ENCODE results near the gene YARS2. TPM values are rescaled to one million over a fixed set of nuclear protein-coding genes. Genes with fewer than 3 reads are reported as not detected.

Gene YARS2
- total RNA-seq, 1 experiment from 2014 or later: 48.7 TPM

GRCh38 chr12:32754111-32754510, 1.6 kb downstream of the YARS2 start:
- no peak for DNase-seq
- ChIA-PET POLR2A (interaction anchor here (0.7 kb wide), 1 partner anchor 13 kb away, joined by 11 read pairs; no protein-coding TSS in a partner anchor), CTCF (interaction anchor here (0.5 to 1.8 kb wide), 4 partner anchors 8 to 297 kb away, joined by 4 to 6 read pairs (median 4); no protein-coding TSS in a partner anchor)
- Mint-ChIP-seq H3K4me3 (ENCODE audit: unreplicated experiment) (peak overlapping the region; percentile 87), H3K36me3 (ENCODE audit: insufficient read depth, unreplicated experiment) (peaks cover 61% of the 10 kb centered on the region), H3K27me3 (ENCODE audit: insufficient read depth, unreplicated experiment) (peaks cover 2% of the 10 kb centered on the region), H3K9me3 (ENCODE audit: unreplicated experiment) (no peaks in the 10 kb centered on the region), H3K27ac (ENCODE audit: unreplicated experiment) (peak overlapping the region; percentile 94), H3K4me1 (ENCODE audit: low read depth, unreplicated experiment) (peaks cover 9% of the 10 kb centered on the region)
- Histone ChIP-seq H3K9me3 (no peaks in the 10 kb centered on the region), H3K36me3 (ENCODE audit: control insufficient read depth, insufficient read depth, low read length) (peaks cover 6% of the 10 kb centered on the region; the same call in 1 of the 2 replicates), H3K4me3 (ENCODE audit: low read depth, low read length) (peak overlapping the region; percentile 59), H3K4me1 (peaks cover 16% of the 10 kb centered on the region), H3K27me3 (replicated peaks; ENCODE audit: control insufficient read depth, insufficient read depth, low read length) (no peaks in the 10 kb centered on the region)
- BruUV-seq (replicated peaks): no TSS peak
- intact Hi-C loops (cut with micrococcal nuclease; ENCODE audit: unreplicated experiment): loop anchor here (10.0 kb wide), 2 partner anchors 299 to 541 kb away; no protein-coding TSS in a partner anchor
- TF ChIP-seq CTCF (IDR thresholded peaks at IDR 0.05; ENCODE audit: insufficient read depth in 1 of 2, low read depth in 1 of 2, low read length in 1 of 2, severe bottlenecking in 1 of 2, unreplicated experiment in 1 of 2): no peak

GRCh38 chr12:32753605-32754004, 2.1 kb downstream of the YARS2 start:
- TF ChIP-seq CTCF (IDR thresholded peaks at IDR 0.05; ENCODE audit: insufficient read depth in 1 of 2, low read depth in 1 of 2, low read length in 1 of 2, severe bottlenecking in 1 of 2, unreplicated experiment in 1 of 2): no peak
- DNase-seq: no peak
- Mint-ChIP-seq H3K9me3 (ENCODE audit: unreplicated experiment) (no peaks in the 10 kb centered on the region), H3K4me3 (ENCODE audit: unreplicated experiment) (peak overlapping the region; percentile 87), H3K27ac (ENCODE audit: unreplicated experiment) (no peak overlapping the region), H3K36me3 (ENCODE audit: insufficient read depth, unreplicated experiment) (peaks cover 66% of the 10 kb centered on the region), H3K4me1 (ENCODE audit: low read depth, unreplicated experiment) (peaks cover 9% of the 10 kb centered on the region), H3K27me3 (ENCODE audit: insufficient read depth, unreplicated experiment) (peaks cover under 1% of the 10 kb centered on the region)
- intact Hi-C loops (cut with micrococcal nuclease; ENCODE audit: unreplicated experiment): loop anchor here (10.0 kb wide), 2 partner anchors 299 to 541 kb away; no protein-coding TSS in a partner anchor
- Histone ChIP-seq H3K36me3 (ENCODE audit: control insufficient read depth, insufficient read depth, low read length) (peaks cover 6% of the 10 kb centered on the region; the same call in 1 of the 2 replicates), H3K4me3 (ENCODE audit: low read depth, low read length) (no peak overlapping the region), H3K9me3 (no peaks in the 10 kb centered on the region), H3K27me3 (replicated peaks; ENCODE audit: control insufficient read depth, insufficient read depth, low read length) (no peaks in the 10 kb centered on the region), H3K4me1 (peaks cover 16% of the 10 kb centered on the region)
- ChIA-PET CTCF (no interaction called here), POLR2A (no interaction called here)
- no TSS peak for BruUV-seq (replicated peaks)

- no peak for TF ChIP-seq CTCF (IDR thresholded peaks at IDR 0.05; ENCODE audit: insufficient read depth in 1 of 2, low read depth in 1 of 2, low read length in 1 of 2, severe bottlenecking in 1 of 2, unreplicated experiment in 1 of 2)
- H3K36me3 Mint-ChIP-seq (ENCODE audit: insufficient read depth, unreplicated experiment): peaks cover 97% of the 10 kb centered on the region
- no peak for DNase-seq
- intact Hi-C loops (cut with micrococcal nuclease; ENCODE audit: unreplicated experiment): no loop called here
- no peaks in the 10 kb centered on the region for H3K9me3 Mint-ChIP-seq (ENCODE audit: unreplicated experiment)
- H3K4me1 Mint-ChIP-seq (ENCODE audit: low read depth, unreplicated experiment): no peaks in the 10 kb centered on the region
- CTCF ChIA-PET: interaction anchor here (0.6 to 1.0 kb wide), 2 partner anchors 12 to 31 kb away, joined by 3 read pairs; no protein-coding TSS in a partner anchor
- H3K9me3 ChIP-seq: no peaks in the 10 kb centered on the region
- H3K4me1 ChIP-seq: no peaks in the 10 kb centered on the region; the same call in 1 of the 2 replicates
- peaks cover 2% of the 10 kb centered on the region; the same call in 1 of the 2 replicates for H3K36me3 ChIP-seq (ENCODE audit: control insufficient read depth, insufficient read depth, low read length)
- no peak overlapping the region for H3K27ac Mint-ChIP-seq (ENCODE audit: unreplicated experiment)
- H3K4me3 Mint-ChIP-seq (ENCODE audit: unreplicated experiment): no peak overlapping the region
- no peaks in the 10 kb centered on the region for H3K27me3 Mint-ChIP-seq (ENCODE audit: insufficient read depth, unreplicated experiment)
- no TSS peak for BruUV-seq (replicated peaks)
- H3K4me3 ChIP-seq (ENCODE audit: low read depth, low read length): no peak overlapping the region
- no peaks in the 10 kb centered on the region for H3K27me3 ChIP-seq (replicated peaks; ENCODE audit: control insufficient read depth, insufficient read depth, low read length)
- POLR2A ChIA-PET: no interaction called here
Observed at GRCh38 chr12:32743264-32743663, 12.4 kb downstream of the YARS2 start.

Data from Caco-2 (cell line).